Activated CD4-positive, CD25-positive, alpha-beta regulatory T cell treated with anti-CD3 and anti-CD28 coated beads, Interleukin-2, amount 50 U/mL, for 72 hours (primary cell): Measurements from ENCODE around the gene LZTFL1.
A peak's percentile ranks its signal among the peaks of the same experiment; 100 is the strongest.
"Not testable (repeated sequence)": the region's sequence is repeated elsewhere in the genome, so short reads cannot be mapped to it uniquely, and the experiment has no call there.

Experiments used
- DNase-seq: peaks from one replicate; pipeline ENCODE4 v3.0.0; 2021

The LZTFL1 gene

GRCh38 chr3:45864760-45865519 lies 23.0 kb upstream of the LZTFL1 start:
- no peak for DNase-seq

DNA sequence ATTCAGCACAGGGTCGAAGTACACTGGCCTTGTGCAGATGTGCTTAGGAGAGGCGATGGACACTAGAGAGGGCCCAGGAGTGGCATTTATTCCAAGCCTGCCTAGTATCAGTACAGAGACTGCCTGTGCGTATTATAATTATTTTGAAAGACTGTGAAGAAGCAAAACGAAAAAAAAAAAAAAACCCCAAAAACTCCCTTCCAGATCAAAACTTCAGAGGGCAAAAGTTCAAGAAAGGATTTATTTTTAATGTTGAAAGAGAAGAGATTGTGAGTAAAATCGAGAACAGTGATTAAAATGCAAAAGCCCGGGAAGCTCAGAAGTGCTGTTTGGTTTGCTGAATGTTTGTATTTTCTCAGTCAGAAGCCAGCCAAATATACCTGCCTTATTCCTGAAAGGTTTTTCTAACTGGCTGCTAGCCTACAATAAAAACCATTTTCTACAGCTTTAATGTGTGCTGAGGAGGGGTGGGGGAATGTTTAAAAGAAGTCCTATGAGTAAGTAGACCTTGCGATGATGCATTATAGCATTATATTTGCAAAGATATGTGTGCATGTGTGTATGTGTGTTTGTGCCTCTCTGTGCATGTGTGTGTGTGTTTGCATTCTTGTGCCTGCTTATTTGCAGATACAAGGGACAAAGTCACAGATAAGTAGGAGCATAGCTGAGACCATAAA lies 19.3 kb upstream of the LZTFL1 start:
- no peak for DNase-seq

DNA sequence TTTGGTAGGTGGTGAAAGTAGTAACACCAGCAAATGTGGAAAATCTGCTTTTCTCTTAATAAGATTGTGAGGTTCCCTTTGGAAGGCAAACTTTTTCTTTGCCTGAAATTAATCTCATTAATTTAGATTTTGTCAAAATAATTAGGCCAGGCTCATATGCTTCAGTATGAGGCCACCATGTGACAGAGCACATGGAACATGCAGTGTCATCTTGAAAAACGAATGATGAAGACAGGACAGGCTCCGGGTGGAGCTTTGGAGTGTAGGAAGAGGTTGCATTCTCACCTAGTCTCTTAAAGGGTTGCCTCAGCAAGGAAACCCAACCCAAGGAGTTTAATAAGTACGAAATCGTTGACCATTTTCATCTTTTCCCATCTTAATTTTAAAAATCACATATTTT lies 18.6 kb upstream of the LZTFL1 start:
- DNase-seq = no peak

DNA sequence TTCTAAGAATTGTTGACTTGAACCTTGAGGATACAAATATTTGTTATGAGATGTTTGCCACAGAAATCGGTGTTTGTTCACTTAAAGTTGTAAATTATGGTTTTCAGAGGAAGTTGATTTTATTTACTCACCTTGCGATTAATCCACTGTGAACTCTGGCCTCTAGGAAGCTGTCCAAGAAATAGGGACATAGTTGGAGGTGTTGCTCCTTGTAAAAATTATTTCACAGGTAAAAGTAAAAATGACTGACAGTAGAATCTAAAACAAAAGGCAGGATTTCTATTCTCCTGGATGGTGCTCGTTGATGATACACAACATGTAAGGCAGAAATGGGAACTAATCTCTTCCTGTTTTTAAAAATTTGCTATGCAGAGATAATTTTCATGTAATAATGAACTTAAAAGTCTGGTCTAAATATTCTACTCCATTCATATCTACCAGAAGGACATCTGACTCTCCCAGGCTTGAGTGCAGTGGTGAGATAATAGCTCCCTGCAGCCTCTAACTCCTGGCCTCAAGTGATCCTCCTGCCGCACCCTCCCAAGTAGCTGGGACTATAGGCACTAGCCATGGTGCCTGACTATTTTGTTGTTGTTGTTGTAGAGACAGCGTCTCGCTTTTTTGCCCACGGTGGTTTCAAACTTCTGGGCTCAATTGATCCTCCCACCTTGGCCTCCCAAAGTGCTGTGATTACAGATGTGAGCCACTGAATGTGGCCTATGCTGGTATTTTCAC lies 17.1 kb upstream of the LZTFL1 start:
- DNase-seq = no peak

- not testable (repeated sequence) for DNase-seq
These were observed 15.1 kb upstream of the LZTFL1 start for GRCh38 chr3:45857024-45857423.

GRCh38 chr3:45856323-45856722 lies 14.4 kb upstream of the LZTFL1 start:
- DNase-seq = not testable (repeated sequence)

DNA sequence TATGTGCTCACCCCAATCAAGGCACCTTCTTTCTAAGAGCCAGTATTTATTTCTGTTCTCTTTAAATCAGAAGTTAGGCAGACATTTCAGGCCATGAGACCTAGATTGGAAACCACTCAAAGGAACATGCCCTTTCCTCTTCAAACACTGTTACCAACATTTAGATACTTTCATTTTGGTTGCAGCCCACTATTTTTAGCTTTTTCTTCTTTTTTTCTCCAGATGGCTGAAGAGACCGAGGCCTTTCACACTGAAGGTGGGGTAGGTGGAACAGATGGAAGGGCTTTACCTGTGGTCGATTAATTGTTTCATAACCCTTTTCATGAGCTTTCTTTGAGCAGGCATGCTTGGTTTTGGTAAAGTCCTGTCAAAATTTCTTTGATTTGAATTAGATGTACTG lies 10.9 kb upstream of the LZTFL1 start:
- no peak for DNase-seq

- no peak for DNase-seq
These were observed 6.5 kb upstream of the LZTFL1 start for GRCh38 chr3:45848392-45848791.

DNA sequence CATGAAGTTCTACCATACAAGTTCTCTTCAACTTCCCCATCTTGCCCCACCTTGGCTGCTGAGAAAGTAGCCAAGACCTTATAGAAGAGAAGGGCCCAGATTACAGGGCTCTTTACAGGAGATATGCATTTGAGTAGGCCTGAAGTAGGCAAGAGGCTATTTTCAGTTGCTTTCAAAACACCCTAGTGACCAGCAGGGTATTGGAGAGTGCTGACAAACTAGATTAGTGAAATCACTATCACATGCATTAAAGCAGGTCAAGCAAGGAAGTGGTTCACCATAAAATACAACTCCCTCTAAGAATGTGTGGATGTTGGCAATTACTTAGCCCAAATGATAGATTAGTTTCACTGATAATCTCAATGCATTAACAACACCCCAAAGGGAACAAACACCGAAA lies 2.7 kb upstream of the LZTFL1 start:
- DNase-seq = no peak

GRCh38 chr3:45842851-45843625 lies 1.1 kb upstream of the LZTFL1 start:
- DNase-seq = no peak

- DNase-seq = peak; percentile 31
These were observed 531 bp downstream of the LZTFL1 start for GRCh38 chr3:45841420-45841756.

DNA sequence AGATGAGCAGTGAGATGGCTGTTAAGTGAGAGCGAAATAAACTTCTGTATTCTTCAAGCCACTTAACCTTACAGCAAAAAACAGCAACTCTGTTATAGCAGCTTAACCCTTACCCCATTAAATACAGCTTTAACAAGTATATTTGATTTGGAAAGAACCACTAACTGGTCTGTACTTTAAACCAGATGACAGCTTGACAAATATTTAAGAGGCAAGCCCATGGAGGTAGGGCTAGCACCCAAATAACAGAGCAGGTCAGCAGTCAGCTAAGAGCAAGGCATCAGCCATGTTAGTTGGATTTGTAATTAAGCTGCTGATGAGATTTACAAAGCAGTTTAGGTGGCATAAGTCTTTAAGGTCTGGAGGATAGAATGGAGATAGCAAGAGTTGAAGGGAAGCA lies 3.5 kb downstream of the LZTFL1 start:
- DNase-seq = no peak

DNA sequence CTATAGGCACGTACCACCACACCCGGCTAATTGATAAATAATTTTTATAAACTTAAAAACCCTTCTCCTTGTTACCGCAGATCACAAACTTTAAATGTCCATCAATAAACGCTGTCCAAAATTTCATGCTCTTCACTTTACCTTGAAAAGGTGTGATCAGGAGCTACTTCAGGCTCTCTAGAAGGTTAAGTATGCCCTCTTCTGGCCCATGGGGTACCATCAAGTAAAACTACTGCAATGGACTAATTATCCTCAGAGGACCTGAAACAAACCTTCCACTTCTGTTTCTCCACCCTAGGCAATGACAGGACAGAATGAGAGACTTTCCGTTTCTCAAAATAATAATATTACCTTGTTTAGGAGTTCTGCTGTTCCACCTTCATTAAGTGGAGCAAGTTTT lies 9.2 kb downstream of the LZTFL1 start:
- DNase-seq = no peak

- DNase-seq = no peak
These were observed 11.8 kb downstream of the LZTFL1 start for GRCh38 chr3:45830121-45830520.

DNA sequence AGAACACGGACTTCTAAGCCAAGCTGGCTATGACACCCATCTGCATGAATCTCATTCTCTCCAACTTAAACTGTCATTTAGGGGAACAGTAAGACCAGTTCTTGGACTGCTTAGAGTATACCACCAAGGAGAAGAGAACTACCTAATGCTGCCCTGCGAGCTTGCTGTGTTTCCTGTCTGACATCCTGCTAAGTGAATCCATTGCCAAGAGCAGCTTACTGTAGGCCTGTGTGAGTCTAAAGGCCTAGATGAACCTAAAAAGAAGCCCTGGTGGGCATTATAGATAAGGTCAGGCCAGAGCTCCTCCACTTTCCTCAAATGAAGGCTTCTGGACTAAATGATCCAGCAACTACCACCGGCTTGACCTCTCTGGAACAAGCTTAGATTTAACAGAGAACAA lies 15.0 kb downstream of the LZTFL1 start:
- no peak for DNase-seq

DNA sequence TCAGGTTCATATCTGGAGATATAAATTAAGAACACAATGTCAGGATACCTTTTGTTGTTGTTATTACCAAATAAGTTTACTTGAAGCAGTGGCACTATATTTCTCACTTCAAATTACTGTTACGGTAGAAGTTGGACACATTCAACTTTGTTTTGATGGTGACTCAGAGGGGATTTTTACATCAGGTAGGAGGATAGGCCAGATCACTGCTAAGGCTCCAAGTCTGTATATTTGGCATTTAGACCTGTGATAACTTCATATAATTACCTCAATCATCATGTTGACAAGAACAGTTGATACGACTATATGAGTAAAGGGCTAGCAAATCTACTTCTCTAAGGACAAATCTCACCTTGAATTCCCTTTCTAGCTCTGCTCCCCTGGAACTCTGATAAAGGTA lies 15.6 kb downstream of the LZTFL1 start:
- no peak for DNase-seq

GRCh38 chr3:45821127-45821526 lies 20.8 kb downstream of the LZTFL1 start:
- no peak for DNase-seq

- no peak for DNase-seq
These were observed 22.4 kb downstream of the LZTFL1 start for GRCh38 chr3:45819543-45819942.

GRCh38 chr3:45817831-45818522 lies 23.9 kb downstream of the LZTFL1 start:
- DNase-seq = no peak

GRCh38 chr3:45816544-45816943 lies 25.4 kb downstream of the LZTFL1 start:
- no peak for DNase-seq

DNA sequence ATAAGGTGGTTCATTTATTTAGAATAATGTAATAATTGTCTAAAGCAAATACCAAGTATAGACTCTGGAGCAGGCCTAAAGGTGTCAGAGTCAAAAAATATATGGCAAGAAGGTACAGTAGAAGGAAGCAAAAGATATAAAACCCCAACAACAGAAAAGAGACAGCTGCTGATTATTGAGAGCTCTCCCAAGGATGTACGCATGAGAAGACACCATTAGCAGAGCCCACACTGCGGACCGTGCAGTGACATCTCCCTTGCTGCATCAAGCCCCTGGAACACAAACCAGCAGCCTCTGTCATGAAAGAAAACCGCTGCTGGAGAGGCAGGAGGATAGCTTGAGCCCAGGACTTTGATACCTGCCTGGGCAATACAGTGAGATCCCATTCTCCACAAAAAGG lies 27.6 kb downstream of the LZTFL1 start:
- no peak for DNase-seq

- DNase-seq = no peak
These were observed 34.0 kb downstream of the LZTFL1 start for GRCh38 chr3:45807681-45808540.
